Coronary artery (tissue), 2 donors: ENCODE measurements around the gene GLP2R.
A peak's percentile ranks its signal among the peaks of the same experiment; 100 is the strongest.

Experiments
- DNase-seq: peaks from one replicate; pipeline ENCODE4 v3.0.0-alpha.2; 2017; ENCODE audit warnings: low spot score
- H3K27ac ChIP-seq, 2 donors: fragments of 200-600 bp; sonication (generic); one replicate each; pipeline ENCODE4 v1.5.1; 2016 to 2019
- H3K4me3 ChIP-seq: fragments of 200-600 bp; sonication (generic); 2 replicates; pipeline ENCODE4 v1.5.1; 2016; ENCODE audit warnings: mild to moderate bottlenecking, moderate library complexity
- TF ChIP-seq, protein P1 (sequence below): fragments of 200-600 bp; sonication (generic); IDR thresholded peaks from one replicate; pipeline ENCODE4 v1.5.1; 2019; ENCODE audit warnings: antibody characterized with exemption

GLP2R gene

DNA sequence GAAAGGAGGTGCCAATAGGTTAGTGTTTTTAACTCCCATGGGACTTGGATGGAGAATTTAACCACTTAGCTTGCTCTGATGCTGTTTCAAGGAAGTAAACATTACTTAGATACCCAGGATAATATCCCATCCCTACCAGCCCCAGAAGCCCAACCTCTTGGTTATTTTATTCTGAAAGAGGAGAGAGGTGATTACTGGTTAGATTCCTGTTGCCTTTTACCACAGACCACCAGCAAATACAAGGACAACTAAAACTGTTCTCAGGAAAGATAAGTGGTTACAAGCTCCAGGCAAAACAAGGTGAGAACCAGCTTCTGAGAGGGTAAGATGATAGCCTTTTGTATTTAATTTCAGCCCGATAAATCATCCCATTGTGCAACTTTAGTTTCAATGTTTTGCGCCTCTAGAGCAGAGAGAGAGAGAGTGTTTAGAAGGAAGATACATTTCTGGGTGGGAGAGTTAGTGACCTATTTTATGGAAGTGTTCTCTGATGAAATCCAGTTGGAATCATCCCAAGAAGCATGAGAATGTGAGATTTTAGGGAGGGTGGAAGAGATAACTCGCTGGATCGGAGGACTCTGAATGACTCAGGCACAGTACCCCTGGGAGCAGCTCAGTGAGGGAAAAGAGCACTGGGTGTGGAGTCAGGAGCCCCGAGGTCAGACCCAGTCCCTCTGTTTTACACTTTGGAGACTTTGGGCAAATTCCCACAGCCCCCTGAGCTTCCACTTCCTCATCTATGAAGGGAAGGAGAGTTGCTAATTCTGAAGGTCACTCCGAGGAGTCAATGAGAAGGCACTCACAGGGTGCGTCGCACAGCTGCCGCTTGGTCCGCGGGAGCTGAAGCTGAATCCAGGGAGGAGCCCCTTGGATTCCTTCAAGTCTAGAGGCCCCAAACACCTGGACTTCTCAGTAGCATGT, 12.1 kb downstream of the GLP2R start:
- TF ChIP-seq, protein P1, sequence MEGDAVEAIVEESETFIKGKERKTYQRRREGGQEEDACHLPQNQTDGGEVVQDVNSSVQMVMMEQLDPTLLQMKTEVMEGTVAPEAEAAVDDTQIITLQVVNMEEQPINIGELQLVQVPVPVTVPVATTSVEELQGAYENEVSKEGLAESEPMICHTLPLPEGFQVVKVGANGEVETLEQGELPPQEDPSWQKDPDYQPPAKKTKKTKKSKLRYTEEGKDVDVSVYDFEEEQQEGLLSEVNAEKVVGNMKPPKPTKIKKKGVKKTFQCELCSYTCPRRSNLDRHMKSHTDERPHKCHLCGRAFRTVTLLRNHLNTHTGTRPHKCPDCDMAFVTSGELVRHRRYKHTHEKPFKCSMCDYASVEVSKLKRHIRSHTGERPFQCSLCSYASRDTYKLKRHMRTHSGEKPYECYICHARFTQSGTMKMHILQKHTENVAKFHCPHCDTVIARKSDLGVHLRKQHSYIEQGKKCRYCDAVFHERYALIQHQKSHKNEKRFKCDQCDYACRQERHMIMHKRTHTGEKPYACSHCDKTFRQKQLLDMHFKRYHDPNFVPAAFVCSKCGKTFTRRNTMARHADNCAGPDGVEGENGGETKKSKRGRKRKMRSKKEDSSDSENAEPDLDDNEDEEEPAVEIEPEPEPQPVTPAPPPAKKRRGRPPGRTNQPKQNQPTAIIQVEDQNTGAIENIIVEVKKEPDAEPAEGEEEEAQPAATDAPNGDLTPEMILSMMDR: no peak
- H3K4me3 ChIP-seq: no peak overlapping the region

DNA sequence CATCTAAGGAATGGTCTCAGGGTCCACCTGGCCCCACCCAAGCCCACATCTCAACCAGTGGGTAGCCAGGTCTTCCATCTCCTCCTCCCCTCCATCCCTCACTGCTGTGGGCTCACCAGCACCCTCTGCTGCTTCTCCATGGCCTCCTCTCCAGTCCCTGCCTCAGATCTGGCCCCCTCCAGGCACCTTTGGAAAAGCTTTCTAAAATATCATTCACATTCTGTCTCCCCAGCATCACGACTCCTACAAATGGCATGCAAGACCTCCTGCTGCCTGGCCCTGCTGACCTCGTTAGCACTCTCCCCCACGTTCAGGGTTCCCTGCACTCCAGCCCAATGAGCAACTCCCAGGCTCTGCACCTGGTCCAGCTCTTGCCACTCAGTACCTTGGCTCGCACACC, 13.7 kb downstream of the GLP2R start:
- DNase-seq: no peak
- no peak overlapping the region for H3K27ac ChIP-seq
- no peak overlapping the region for H3K4me3 ChIP-seq
- TF ChIP-seq, protein P1: no peak

More for the DNA sequence above, 12.1 kb downstream of the GLP2R start:
- DNase-seq: no peak
- peak overlapping the region in 1 of 2 donors; percentile 74 for H3K27ac ChIP-seq

DNA sequence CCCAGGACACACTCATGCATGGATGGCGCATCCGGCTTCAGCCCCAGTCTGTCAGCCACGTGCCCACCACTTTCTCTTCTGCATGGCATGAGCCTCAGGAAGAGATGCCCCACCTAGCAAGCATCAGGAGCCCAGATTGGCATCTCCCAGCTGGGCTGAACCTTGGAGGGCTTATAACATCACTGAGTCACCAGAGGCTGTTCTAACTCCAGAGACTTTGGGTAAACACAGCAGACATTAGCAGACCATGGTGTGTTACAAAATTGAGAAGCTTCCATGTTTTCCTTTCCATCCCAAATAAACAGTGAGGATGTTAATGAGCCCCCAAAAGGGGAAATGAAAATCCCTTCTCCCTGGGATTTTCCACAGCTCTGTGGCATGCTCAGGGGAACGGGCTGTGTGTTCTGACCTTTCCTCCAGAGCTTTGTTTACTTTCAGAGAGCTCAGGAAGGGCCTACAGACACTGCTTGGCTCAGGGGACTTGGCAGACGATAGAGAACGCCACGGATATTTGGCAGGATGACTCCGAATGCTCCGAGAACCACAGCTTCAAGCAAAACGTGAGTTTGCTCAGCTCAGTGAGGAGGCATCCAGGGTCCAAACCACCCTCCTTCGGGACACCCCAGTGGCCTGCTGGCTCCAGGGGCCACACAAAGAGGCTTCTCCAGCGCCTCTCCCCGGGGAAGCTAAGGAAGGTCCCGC, 16.5 kb downstream of the GLP2R start:
- DNase-seq: no peak
- TF ChIP-seq, protein P1: no peak
- Histone ChIP-seq H3K4me3 (no peak overlapping the region), H3K27ac (peak overlapping the region; percentile 20 to 82)

DNA sequence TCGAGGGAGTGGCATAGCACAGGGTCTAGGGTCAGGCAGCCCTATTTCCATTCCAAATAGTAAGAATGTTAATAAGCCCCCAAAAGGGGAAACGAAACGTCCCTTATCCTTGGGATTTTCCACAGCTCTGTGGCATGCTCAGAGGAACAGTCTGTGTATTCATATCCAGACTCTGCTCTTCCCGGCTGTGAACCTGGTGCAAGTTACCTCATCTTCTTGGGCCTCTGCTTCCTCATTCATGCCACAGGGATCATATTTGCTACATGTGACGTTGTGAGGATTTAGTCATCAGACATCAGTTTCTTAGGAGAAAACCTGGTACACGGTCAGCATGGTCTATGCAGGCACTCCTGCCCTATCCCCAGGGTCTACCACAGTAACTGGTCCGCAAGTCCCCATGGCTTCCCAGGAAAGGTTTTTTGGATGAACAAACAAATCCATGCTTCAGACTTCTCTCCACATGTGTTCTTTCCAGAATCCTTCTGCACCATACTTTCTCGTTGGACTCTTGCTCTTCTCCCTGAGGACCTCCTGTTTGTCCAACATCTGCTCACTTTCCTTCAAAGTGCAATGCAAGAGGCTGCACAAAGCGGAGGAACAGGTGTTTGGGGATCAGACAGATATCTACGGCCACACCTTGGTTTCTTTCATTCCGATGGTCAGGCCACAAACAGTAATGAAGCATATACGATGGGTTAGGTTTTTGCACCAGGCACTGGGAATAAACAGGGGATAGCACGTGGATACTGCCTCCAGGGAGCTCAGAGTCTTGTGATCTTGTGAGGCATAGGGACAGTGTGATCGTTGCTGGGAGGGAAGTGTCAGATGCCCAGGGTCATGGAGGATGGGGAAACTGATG, 17.7 kb downstream of the GLP2R start:
- no peak for DNase-seq
- peak overlapping the region; percentile 20 to 82 for H3K27ac ChIP-seq
- H3K4me3 ChIP-seq: no peak overlapping the region
- TF ChIP-seq, protein P1: no peak

DNA sequence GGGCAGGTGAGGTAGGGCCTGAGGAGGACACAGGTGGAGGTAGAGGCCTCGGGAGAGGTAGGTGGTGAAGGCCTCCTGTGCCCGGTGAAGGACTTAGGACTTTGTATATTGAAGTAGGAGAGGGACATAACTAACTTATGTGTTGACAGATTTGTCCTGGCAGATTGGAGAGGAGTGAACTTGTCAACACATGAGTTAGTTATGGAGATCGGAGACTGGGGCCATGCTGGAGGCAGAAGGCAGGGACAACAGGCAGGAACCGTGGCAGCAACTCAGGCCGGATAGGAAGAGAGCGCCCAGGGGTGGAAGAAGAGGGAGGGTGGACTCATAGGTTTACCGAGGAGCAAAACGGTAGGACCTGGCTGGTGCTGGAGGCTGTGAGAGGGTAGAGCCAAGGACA, 18.4 kb downstream of the GLP2R start:
- Histone ChIP-seq H3K27ac (no peak overlapping the region), H3K4me3 (no peak overlapping the region)
- no peak for DNase-seq
- TF ChIP-seq, protein P1: no peak

DNA sequence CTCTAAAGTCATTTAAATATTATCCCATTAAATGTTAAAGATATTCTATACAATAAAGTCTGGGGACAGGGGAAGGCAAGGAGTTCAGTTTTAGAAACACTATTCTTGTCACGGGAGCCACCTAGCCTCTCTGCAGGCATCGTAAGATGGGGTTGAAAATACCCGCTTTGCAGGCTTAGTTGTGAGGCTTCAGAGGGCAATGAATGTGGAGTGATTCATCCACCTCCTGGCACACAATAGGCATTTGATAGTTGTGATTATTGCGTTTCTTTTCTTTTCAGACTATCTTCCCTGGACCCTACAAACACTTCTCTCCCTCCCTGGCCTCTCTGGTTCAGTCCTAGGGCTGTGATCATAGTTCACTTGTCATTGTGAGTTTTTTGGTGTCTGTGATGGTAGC, 19.6 kb downstream of the GLP2R start:
- no peak for DNase-seq
- TF ChIP-seq, protein P1: no peak
- Histone ChIP-seq H3K4me3 (no peak overlapping the region), H3K27ac (no peak overlapping the region)
